Measurements from ENCODE around the gene CCDC8. TPM values are rescaled to one million over a fixed set of nuclear protein-coding genes. Genes with fewer than 3 reads are reported as not detected.

Gene CCDC8
- total RNA-seq, 1 donor from 2014 or later = 4.7 TPM

Other genes with a start within 250 kb of the CCDC8 start
- not detected for gene IGFL1, start 183.8 kb downstream of the CCDC8 start, total RNA-seq
- 6.4 TPM for gene HIF3A, start 116.5 kb downstream of the CCDC8 start, total RNA-seq
- gene PPP5C, start 66.5 kb downstream of the CCDC8 start, total RNA-seq = 53.0 TPM
- gene PNMA8C, start 15.4 kb upstream of the CCDC8 start, total RNA-seq = 25.3 TPM
- gene PNMA8A, start 58.0 kb upstream of the CCDC8 start, total RNA-seq = 58.5 TPM
- 17.5 TPM for gene PNMA8B, start 82.3 kb upstream of the CCDC8 start, total RNA-seq
- 224 TPM for gene CALM3, start 187.8 kb upstream of the CCDC8 start, total RNA-seq
- gene PTGIR, start 211.5 kb upstream of the CCDC8 start, total RNA-seq = not detected
- gene GNG8, start 222.6 kb upstream of the CCDC8 start, total RNA-seq = not detected
- gene DACT3, start 247.6 kb upstream of the CCDC8 start, total RNA-seq = 14.5 TPM